KMS-11 (cell line): ENCODE results near the gene AGBL3.

Source experiments
- H2AFZ ChIP-seq: fragments of 200-600 bp; sonication (generic); 2 replicates; pipeline ENCODE4 v1.6.1; 2016; ENCODE audit warnings: antibody characterized with exemption, mixed run types, low read depth
- H3K27ac ChIP-seq: fragments of 200-600 bp; sonication (generic); 2 replicates; pipeline ENCODE4 v1.6.1; 2016; ENCODE audit warnings: mild to moderate bottlenecking, mixed run types
- H3K27me3 ChIP-seq: fragments of 200-600 bp; sonication (generic); 2 replicates; pipeline ENCODE4 v1.6.1; 2017; ENCODE audit warnings: mild to moderate bottlenecking, low read depth, mixed run types, moderate library complexity; ENCODE audit not compliant: insufficient read depth
- H3K36me3 ChIP-seq: fragments of 200-600 bp; sonication (generic); 2 replicates; pipeline ENCODE4 v1.6.1; 2017; ENCODE audit warnings: mild to moderate bottlenecking, mixed run types; ENCODE audit not compliant: insufficient read depth
- H3K4me1 ChIP-seq: fragments of 200-600 bp; sonication (generic); 2 replicates; pipeline ENCODE4 v1.6.1; 2016; ENCODE audit warnings: mild to moderate bottlenecking, low read depth, mixed run types; ENCODE audit not compliant: poor library complexity, severe bottlenecking
- H3K4me2 ChIP-seq: fragments of 200-600 bp; sonication (generic); 2 replicates; pipeline ENCODE4 v1.7.0; 2016; ENCODE audit warnings: mild to moderate bottlenecking, mixed run types
- H3K4me3 ChIP-seq: fragments of 200-600 bp; sonication (generic); IDR thresholded peaks from 2 replicates; pipeline ENCODE4 v1.6.1; 2017; ENCODE audit warnings: low read depth, low read length, mixed read lengths; ENCODE audit not compliant: insufficient read depth
- H3K79me2 ChIP-seq: fragments of 200-600 bp; sonication (generic); 2 replicates; pipeline ENCODE4 v1.6.1; 2016; ENCODE audit warnings: low read depth, mixed run types; ENCODE audit not compliant: insufficient read depth
- H3K9ac ChIP-seq: fragments of 200-600 bp; sonication (generic); 2 replicates; pipeline ENCODE4 v1.6.1; 2016; ENCODE audit warnings: mild to moderate bottlenecking, mixed run types
- H4K20me1 ChIP-seq: fragments of 200-600 bp; sonication (generic); 2 replicates; pipeline ENCODE4 v1.6.1; 2016; ENCODE audit warnings: mild to moderate bottlenecking, mixed run types; ENCODE audit not compliant: insufficient read depth
- TF ChIP-seq, protein P1 (sequence below): fragments of 200-600 bp; sonication (generic); conservative IDR thresholded peaks from 2 replicates; pipeline ENCODE4 v1.6.1; 2017; ENCODE audit warnings: low read depth, mild to moderate bottlenecking, antibody characterized with exemption, low read length, moderate library complexity, mixed read lengths

The AGBL3 gene

DNA sequence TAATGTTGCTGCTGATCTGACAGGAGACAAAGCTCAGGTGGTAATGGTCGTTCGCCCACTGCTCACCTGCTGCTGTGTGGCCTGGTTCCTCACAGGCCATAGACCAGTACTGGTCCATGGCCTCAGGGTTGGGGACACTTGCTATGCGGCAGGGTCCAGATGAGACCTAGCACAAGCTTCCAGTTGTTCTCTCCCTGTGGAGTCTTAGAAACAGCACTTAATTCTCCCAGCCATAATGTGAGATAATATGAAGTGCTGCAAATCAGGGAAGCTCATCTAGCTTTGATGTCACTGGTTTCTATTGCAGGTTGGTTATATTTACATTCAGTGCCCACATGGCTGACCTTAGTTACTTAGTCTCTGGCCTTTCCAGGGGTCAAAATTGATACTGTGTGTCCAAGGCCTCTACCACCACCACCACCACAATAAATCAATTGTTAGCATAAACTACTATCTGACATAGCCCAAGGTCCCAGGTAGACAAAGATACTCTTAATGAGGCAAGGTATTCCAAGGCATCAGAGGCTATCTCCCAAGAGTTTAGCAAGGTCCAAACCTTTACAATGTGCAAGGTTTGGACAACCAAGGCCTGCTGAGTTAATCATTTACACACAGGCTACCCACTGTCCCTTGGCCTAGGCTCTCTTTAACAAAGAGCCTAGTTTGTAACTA lies 11.0 kb downstream of the AGBL3 start:
- Histone ChIP-seq H4K20me1 (no peaks in the 10 kb centered on the region), H3K4me2 (peak overlapping the region; percentile 74), H3K9ac (peak overlapping the region; percentile 79; the same call in 1 of the 2 replicates), H3K27me3 (no peaks in the 10 kb centered on the region), H3K4me3 (no peak overlapping the region), H3K79me2 (peaks cover 14% of the 10 kb centered on the region; the same call in 1 of the 2 replicates), H3K4me1 (peaks cover 71% of the 10 kb centered on the region), H3K27ac (peak overlapping the region; percentile 95), H3K36me3 (no peaks in the 10 kb centered on the region), H2AFZ (no peak overlapping the region)
- TF ChIP-seq, protein P1, sequence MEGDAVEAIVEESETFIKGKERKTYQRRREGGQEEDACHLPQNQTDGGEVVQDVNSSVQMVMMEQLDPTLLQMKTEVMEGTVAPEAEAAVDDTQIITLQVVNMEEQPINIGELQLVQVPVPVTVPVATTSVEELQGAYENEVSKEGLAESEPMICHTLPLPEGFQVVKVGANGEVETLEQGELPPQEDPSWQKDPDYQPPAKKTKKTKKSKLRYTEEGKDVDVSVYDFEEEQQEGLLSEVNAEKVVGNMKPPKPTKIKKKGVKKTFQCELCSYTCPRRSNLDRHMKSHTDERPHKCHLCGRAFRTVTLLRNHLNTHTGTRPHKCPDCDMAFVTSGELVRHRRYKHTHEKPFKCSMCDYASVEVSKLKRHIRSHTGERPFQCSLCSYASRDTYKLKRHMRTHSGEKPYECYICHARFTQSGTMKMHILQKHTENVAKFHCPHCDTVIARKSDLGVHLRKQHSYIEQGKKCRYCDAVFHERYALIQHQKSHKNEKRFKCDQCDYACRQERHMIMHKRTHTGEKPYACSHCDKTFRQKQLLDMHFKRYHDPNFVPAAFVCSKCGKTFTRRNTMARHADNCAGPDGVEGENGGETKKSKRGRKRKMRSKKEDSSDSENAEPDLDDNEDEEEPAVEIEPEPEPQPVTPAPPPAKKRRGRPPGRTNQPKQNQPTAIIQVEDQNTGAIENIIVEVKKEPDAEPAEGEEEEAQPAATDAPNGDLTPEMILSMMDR, result no peak

DNA sequence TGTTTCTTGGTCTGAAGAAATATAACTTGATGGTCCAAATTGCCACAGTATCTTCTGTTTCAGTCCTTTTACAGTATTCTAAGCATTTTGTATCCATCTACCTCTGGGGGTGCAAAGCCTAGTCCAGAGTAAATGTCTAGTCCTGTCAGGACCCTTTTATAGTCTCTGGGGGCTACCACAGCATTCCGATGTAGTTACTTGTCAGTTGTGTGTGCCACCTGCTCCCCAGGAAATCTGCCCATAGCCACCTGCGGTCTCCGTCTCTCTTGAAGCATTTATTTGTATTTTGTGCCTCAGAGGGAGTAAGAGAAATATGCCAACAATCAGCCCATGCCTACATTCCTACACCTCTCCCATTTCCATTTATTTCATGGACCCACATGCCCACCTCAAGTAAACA lies 12.8 kb downstream of the AGBL3 start:
- Histone ChIP-seq H3K27ac (no peak overlapping the region), H3K4me3 (no peak overlapping the region), H3K9ac (no peak overlapping the region), H4K20me1 (no peaks in the 10 kb centered on the region), H3K4me2 (no peak overlapping the region), H3K27me3 (no peaks in the 10 kb centered on the region), H3K36me3 (no peaks in the 10 kb centered on the region), H2AFZ (no peak overlapping the region), H3K4me1 (peaks cover 53% of the 10 kb centered on the region), H3K79me2 (no peaks in the 10 kb centered on the region)
- TF ChIP-seq, protein P1, result no peak

DNA sequence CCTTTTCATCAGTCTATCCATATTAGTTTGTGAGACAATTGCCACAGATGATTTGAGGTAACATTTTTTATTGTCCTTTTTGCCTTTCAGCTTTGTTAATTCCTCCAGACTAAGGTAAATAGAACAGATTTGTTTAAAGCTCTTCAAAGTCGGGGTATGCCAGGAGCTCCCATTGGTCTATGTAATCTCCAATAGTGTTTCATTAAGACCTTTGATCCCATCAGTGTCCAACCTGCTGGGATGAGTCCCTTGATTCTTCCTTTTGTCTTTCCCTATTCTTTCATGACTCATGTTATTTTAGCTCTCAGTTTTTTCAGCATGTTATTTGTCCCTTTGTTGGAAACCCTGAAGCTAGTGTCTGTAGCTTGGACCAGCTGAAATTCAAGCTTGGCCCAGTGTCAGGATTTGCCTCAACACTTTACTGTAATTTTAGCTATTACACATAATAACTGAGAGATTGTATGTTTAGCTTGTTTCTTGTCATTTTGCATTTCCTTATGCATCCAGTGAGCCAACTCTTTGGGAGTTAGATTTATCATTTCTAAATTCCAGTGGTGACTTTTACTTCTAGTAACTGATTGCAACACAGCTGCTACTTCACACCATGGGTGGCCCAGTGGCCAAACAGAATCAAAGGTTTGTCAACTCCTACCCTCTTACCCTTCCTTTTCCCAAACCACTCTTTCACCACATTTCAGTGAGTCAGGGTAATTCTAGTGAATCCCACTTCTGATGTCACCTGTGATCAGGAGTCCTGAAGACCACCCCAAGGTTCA lies 15.3 kb downstream of the AGBL3 start:
- Histone ChIP-seq H3K27ac (no peak overlapping the region), H3K36me3 (no peaks in the 10 kb centered on the region), H2AFZ (no peak overlapping the region), H3K27me3 (no peaks in the 10 kb centered on the region), H3K4me3 (no peak overlapping the region), H3K79me2 (no peaks in the 10 kb centered on the region), H4K20me1 (no peaks in the 10 kb centered on the region), H3K4me2 (no peak overlapping the region), H3K4me1 (peaks cover 31% of the 10 kb centered on the region), H3K9ac (no peak overlapping the region)
- TF ChIP-seq, protein P1, result no peak

DNA sequence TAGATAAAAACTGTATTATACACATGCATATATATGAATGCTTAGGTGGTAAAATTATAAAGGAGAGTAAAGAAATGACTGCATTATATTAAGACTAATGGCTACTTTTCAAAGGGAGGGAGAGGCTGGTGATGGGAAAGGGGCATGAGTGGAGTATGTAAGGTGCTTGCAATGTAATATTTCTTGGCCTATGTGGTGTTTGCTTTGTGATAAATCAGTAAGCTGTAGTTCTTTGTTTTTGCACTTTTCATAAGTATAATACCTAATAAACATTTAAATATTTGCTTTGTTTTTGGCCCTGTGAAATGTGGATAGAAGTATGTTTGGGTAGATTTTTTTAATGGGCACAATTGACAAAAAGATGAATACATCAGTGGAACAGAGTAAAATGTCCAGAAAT lies 25.9 kb downstream of the AGBL3 start:
- no peaks in the 10 kb centered on the region for H3K36me3 ChIP-seq
- no peak overlapping the region for H3K27ac ChIP-seq
- no peak overlapping the region for H3K4me3 ChIP-seq
- no peaks in the 10 kb centered on the region for H3K79me2 ChIP-seq
- H2AFZ ChIP-seq, result no peak overlapping the region
- no peaks in the 10 kb centered on the region for H4K20me1 ChIP-seq
- H3K4me2 ChIP-seq, result no peak overlapping the region
- TF ChIP-seq, protein P1, result no peak
- H3K27me3 ChIP-seq, result no peaks in the 10 kb centered on the region
- H3K9ac ChIP-seq, result no peak overlapping the region
- no peaks in the 10 kb centered on the region for H3K4me1 ChIP-seq
